SK-N-SH (cell line): Measurements from ENCODE around the gene SNRPE. TPM values are rescaled to one million over a fixed set of nuclear protein-coding genes. Genes with fewer than 3 reads are reported as not detected.

Source experiments
- CTCF ChIA-PET: fragments of 300-600, 350-600 bp; formaldehyde crosslinking; extraction: SDS; loops from one replicate; lab custom pipeline; 2021; lab: Yijun Ruan, JAX
- POLR2A ChIA-PET: fragments of 350-600 bp; sonication (Branson Sonifier 250); formaldehyde crosslinking; extraction: SDS; loops from one replicate; lab custom pipeline; 2020; ENCODE audit warnings: antibody characterized with exemption, inconsistent platforms; lab: Yijun Ruan, JAX
- DNase-seq: peaks from one replicate; pipeline ENCODE4 v3.0.0; 2012
- H2AFZ ChIP-seq: fragments of 200-600 bp; sonication (generic); 2 replicates; pipeline ENCODE4 v1.8.1; 2016; ENCODE audit warnings: antibody characterized with exemption, mild to moderate bottlenecking, low read depth
- H3F3A ChIP-seq: fragments of 200-600 bp; sonication (generic); replicated peaks from 2 replicates; pipeline ENCODE3; 2016; ENCODE audit warnings: antibody characterized with exemption, mild to moderate bottlenecking; ENCODE audit not compliant: insufficient read depth
- H3K27ac ChIP-seq, 2 experiments: fragments of 200-500 bp in 1 of 2; fragments of 200-600 bp in 1 of 2; sonication (Bioruptor generic) in 1 of 2; sonication (generic), shearing (Covaris generic) in 1 of 2; 2 replicates each; pipeline versions ENCODE4 v1.5.1 to v1.6.1; 2014 to 2016; ENCODE audit warnings: low read depth in 2 of 2, inconsistent platforms in 1 of 2, low read length in 1 of 2, mild to moderate bottlenecking in 1 of 2, mixed read lengths in 1 of 2
- H3K27me3 ChIP-seq: fragments of 200-600 bp; sonication (generic), shearing (Covaris generic); 2 replicates; pipeline ENCODE4 v1.6.1; 2016; ENCODE audit warnings: mixed run types; ENCODE audit not compliant: insufficient read depth
- H3K36me3 ChIP-seq, 2 experiments: fragments of 200-500 bp in 1 of 2; fragments of 200-600 bp in 1 of 2; sonication (Bioruptor generic) in 1 of 2; sonication (generic) in 1 of 2; replicated peaks in 1 of 2; 2 replicates each; pipeline versions ENCODE3 to v1.5.1; 2014 to 2016; ENCODE audit warnings: low read length in 1 of 2, mild to moderate bottlenecking in 1 of 2; ENCODE audit not compliant: insufficient read depth in 2 of 2, control insufficient read depth in 1 of 2
- H3K4me1 ChIP-seq, 2 experiments: fragments of 200-500 bp in 1 of 2; fragments of 200-600 bp in 1 of 2; sonication (Bioruptor generic) in 1 of 2; sonication (generic), shearing (Covaris generic) in 1 of 2; 2 replicates each; pipeline versions ENCODE4 v1.5.1 to v1.6.1; 2014 to 2016; ENCODE audit warnings: low read depth in 1 of 2, low read length in 1 of 2, mixed run types in 1 of 2; ENCODE audit not compliant: insufficient read depth in 2 of 2, control insufficient read depth in 1 of 2
- H3K4me2 ChIP-seq: fragments of 200-600 bp; sonication (generic), shearing (Covaris generic); 2 replicates; pipeline ENCODE4 v1.6.1; 2017; ENCODE audit warnings: mixed run types
- H3K4me3 ChIP-seq, 2 experiments: fragments of 200-500 bp in 1 of 2; fragments of 200-600 bp in 1 of 2; sonication (Bioruptor generic) in 1 of 2; sonication (generic), shearing (Covaris generic) in 1 of 2; 2 replicates each; pipeline versions ENCODE4 v1.5.1 to v1.8.1; 2014 to 2016; ENCODE audit warnings: low read depth in 2 of 2, inconsistent platforms in 1 of 2, low read length in 1 of 2, mild to moderate bottlenecking in 1 of 2, mixed read lengths in 1 of 2, moderate library complexity in 1 of 2
- H3K79me2 ChIP-seq: fragments of 200-600 bp; sonication (generic); 2 replicates; pipeline ENCODE4 v1.8.1; 2017; ENCODE audit warnings: mild to moderate bottlenecking; ENCODE audit not compliant: insufficient read depth
- H3K9ac ChIP-seq: fragments of 200-600 bp; sonication (generic); 2 replicates; pipeline ENCODE4 v1.6.1; 2017; ENCODE audit warnings: mixed run types
- H3K9me2 ChIP-seq: fragments of 200-600 bp; sonication (generic); 2 replicates; pipeline ENCODE4 v1.6.1; 2017; ENCODE audit warnings: mixed run types
- H3K9me3 ChIP-seq: fragments of 200-600 bp; sonication (generic); 2 replicates; pipeline ENCODE4 v1.6.1; 2017; ENCODE audit warnings: mixed run types, mild to moderate bottlenecking, moderate library complexity
- H4K20me1 ChIP-seq: fragments of 200-600 bp; sonication (generic); 2 replicates; pipeline ENCODE4 v1.6.1; 2017; ENCODE audit warnings: mild to moderate bottlenecking, mixed run types; ENCODE audit not compliant: insufficient read depth
- CHD2 ChIP-seq: fragments of 150-350 bp; IDR thresholded peaks from 2 replicates; pipeline ENCODE4 v1.6.1; 2018; ENCODE audit warnings: low read length; ENCODE audit not compliant: partially characterized antibody
- CTCF ChIP-seq: fragments of 200-600 bp; sonication (generic); IDR thresholded peaks from 2 replicates; pipeline ENCODE4 v1.6.1; 2017; ENCODE audit warnings: antibody characterized with exemption, mild to moderate bottlenecking, moderate library complexity
- ELF1 ChIP-seq: IDR thresholded peaks from 2 replicates; pipeline ENCODE4 v1.4.0; 2012
- FOSL2 ChIP-seq: IDR thresholded peaks from 2 replicates; pipeline ENCODE4 v1.4.0; 2012; ENCODE audit warnings: low read depth, mild to moderate bottlenecking, moderate library complexity, borderline replicate concordance
- FOXM1 ChIP-seq: IDR thresholded peaks from 2 replicates; pipeline ENCODE4 v1.4.0; 2012; ENCODE audit warnings: low read depth, mild to moderate bottlenecking
- GATA2 ChIP-seq: sonication (generic); formaldehyde crosslinking; IDR thresholded peaks from 2 replicates; pipeline ENCODE4 v1.5.0; 2020; ENCODE audit warnings: mild to moderate bottlenecking, missing genetic modification reagents
- IRF3 ChIP-seq: fragments of 150-350 bp; IDR thresholded peaks from 2 replicates; pipeline ENCODE4 v1.6.1; 2016; ENCODE audit warnings: mild to moderate bottlenecking, low read depth, low read length
- JUND ChIP-seq: IDR thresholded peaks from 2 replicates; pipeline ENCODE4 v1.4.0; 2012
- MXI1 ChIP-seq: IDR thresholded peaks from 2 replicates; pipeline ENCODE4 v1.6.1; 2012; ENCODE audit warnings: mild to moderate bottlenecking, low read depth, low read length, improper control_type of control experiment
- NFIC ChIP-seq: IDR thresholded peaks from 2 replicates; pipeline ENCODE4 v1.4.0; 2012; ENCODE audit warnings: borderline replicate concordance
- NRF1 ChIP-seq: IDR thresholded peaks from 2 replicates; pipeline ENCODE4 v1.6.1; 2012; ENCODE audit warnings: low read depth, mild to moderate bottlenecking, low read length
- POLR2AphosphoS5 ChIP-seq: IDR thresholded peaks from 2 replicates; pipeline ENCODE4 v1.6.1; 2012; ENCODE audit warnings: low read depth, low read length
- RAD21 ChIP-seq: IDR thresholded peaks from 2 replicates; pipeline ENCODE4 v1.6.1; 2012; ENCODE audit warnings: mild to moderate bottlenecking, low read length
- TAF1 ChIP-seq: IDR thresholded peaks from 2 replicates; pipeline ENCODE4 v1.6.1; 2012; ENCODE audit warnings: low read depth, mild to moderate bottlenecking, low read length, moderate library complexity, borderline replicate concordance
- TCF12 ChIP-seq: IDR thresholded peaks from 2 replicates; pipeline ENCODE4 v1.4.0; 2012
- TEAD4 ChIP-seq: IDR thresholded peaks from 2 replicates; pipeline ENCODE4 v1.4.0; 2012; ENCODE audit warnings: mild to moderate bottlenecking, borderline replicate concordance; ENCODE audit not compliant: insufficient read depth
- ZBTB33 ChIP-seq: IDR thresholded peaks from 2 replicates; pipeline ENCODE4 v1.4.0; 2012; ENCODE audit warnings: low read depth, borderline replicate concordance
- WGBS: methylation state at CpG from one replicate; pipeline ENCODE4 v1.1.6; 2017; ENCODE audit warnings: low lambda C conversion rate; 5-methylcytosine and 5-hydroxymethylcytosine counted together
- polyA plus RNA-seq, 3 experiments: library from polyadenylated mRNA; depleted of rRNA; stranded (reverse); fragments of >200 nt; gene quantifications; 2 replicates each; pipeline ENCODE4 v1.2.3, GENCODE V29; 2012

The SNRPE gene
- polyA plus RNA-seq, 1 of the 3 experiments (the other 2 are of a cell fraction) = 359 TPM

GRCh38 chr1:203840208-203840808 lies 21.1 kb upstream of the SNRPE start:
- H3K79me2 ChIP-seq = peaks cover 36% of the 10 kb centered on the region; the same call in 1 of the 2 replicates
- CTCF ChIA-PET = no interaction called here
- no peaks in the 10 kb centered on the region for H3K4me1 ChIP-seq
- H3K27ac ChIP-seq = no peak overlapping the region
- peaks cover 7% of the 10 kb centered on the region; the same call in 1 of the 2 replicates for H4K20me1 ChIP-seq
- DNase-seq = no peak
- H2AFZ ChIP-seq = no peak overlapping the region
- H3F3A ChIP-seq = peaks cover 24% of the 10 kb centered on the region
- no peaks in the 10 kb centered on the region for H3K27me3 ChIP-seq
- POLR2A ChIA-PET = no interaction called here
- peaks cover 66 to 77% of the 10 kb centered on the region in 2 experiments for H3K36me3 ChIP-seq
- TF ChIP-seq TCF12 (no peak), TEAD4 (no peak), CHD2 (no peak), ELF1 (no peak), POLR2AphosphoS5 (no peak), FOSL2 (no peak), CTCF (no peak), IRF3 (no peak), ZBTB33 (no peak), JUND (no peak), TAF1 (no peak), GATA2 (CRISPR knock-in tag) (no peak), MXI1 (no peak), FOXM1 (no peak), RAD21 (no peak), NFIC (no peak), NRF1 (no peak)
- H3K9me3 ChIP-seq = no peaks in the 10 kb centered on the region
- 95% methylated on average over 4 of the region's 4 CpGs for WGBS
- no peak overlapping the region for H3K4me3 ChIP-seq
- no peaks in the 10 kb centered on the region for H3K9me2 ChIP-seq
- H3K9ac ChIP-seq = no peak overlapping the region
- H3K4me2 ChIP-seq = no peak overlapping the region
